ENCODE data around the gene CHI3L2.

DNA sequence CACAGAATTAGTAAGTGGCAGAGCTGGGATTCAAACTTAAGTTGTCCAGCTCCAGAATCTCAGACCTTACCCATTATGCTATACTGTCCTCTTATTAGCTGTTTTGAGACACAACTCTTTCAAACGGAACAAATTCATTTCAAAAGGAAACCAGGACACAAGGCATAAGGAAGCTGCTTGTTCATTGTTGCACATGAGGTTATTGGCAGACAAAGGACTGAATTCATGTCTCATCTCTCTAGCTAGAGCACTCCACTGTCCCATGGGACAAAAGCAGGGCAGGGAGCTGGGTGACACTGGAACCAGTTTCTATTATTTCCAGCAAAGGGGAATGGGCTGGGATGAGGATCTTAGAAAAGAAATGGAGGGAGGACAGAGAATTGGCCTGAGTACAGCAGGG lies 26.4 kb downstream of the CHI3L2 start:
- TF ChIP-seq, protein P1, sequence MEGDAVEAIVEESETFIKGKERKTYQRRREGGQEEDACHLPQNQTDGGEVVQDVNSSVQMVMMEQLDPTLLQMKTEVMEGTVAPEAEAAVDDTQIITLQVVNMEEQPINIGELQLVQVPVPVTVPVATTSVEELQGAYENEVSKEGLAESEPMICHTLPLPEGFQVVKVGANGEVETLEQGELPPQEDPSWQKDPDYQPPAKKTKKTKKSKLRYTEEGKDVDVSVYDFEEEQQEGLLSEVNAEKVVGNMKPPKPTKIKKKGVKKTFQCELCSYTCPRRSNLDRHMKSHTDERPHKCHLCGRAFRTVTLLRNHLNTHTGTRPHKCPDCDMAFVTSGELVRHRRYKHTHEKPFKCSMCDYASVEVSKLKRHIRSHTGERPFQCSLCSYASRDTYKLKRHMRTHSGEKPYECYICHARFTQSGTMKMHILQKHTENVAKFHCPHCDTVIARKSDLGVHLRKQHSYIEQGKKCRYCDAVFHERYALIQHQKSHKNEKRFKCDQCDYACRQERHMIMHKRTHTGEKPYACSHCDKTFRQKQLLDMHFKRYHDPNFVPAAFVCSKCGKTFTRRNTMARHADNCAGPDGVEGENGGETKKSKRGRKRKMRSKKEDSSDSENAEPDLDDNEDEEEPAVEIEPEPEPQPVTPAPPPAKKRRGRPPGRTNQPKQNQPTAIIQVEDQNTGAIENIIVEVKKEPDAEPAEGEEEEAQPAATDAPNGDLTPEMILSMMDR (conservative IDR thresholded peaks at IDR 0.05), result no peak
- TF ChIP-seq EZH2 (IDR thresholded peaks at IDR 0.05; ENCODE audit: low read depth), result no peak

Measured in PC-9 (cell line).